HG03196 (cell line): Measurements from ENCODE around the gene CDC42BPA.

Source experiments
- ATAC-seq: cut with Tn5 transposase; IDR thresholded peaks from one replicate; pipeline ENCODE4 v1.9.1; 2021; ENCODE audit not compliant: unreplicated experiment

Gene CDC42BPA

GRCh38 chr1:226951286-226952117, 366.8 kb downstream of the CDC42BPA start:
- no peak for ATAC-seq

DNA sequence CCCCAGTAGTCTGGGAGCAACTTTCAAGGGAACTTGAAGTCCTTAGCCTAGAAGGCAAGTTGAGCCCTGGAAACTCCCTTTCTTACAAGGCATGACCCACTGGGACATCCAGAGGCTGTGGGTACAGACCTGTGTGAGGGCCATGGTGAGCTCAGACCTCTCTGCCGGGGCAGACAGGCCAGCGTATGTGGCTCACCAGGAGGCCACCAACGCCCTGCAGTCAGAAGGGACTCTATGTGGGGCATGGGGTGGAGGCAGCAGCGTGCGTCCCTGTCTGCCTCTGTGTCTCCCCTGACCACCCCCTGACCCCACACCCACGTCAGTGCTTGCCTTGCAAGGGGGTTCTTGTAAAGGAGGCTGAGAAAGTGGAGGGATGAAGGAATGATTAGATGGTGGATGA, 367.4 kb downstream of the CDC42BPA start:
- no peak for ATAC-seq

DNA sequence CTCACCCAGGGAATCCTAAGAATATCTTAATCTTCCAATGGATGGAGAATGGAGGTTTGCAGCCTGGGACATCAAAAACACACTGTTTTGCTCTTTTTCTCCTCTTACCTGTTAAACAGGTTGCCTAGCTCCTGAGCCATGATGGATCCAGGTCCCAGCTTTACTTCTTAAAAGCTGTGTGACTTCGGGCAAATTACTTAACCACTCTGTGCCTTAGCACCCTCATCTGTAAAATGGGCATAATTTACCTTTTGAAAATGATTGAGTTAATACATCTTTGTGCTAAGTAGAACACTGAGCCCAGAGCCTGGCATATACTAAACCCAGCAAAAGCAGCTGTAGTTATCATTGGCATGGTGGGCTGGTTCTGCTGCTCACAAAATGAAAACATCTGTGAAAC, 368.0 kb downstream of the CDC42BPA start:
- no peak for ATAC-seq

DNA sequence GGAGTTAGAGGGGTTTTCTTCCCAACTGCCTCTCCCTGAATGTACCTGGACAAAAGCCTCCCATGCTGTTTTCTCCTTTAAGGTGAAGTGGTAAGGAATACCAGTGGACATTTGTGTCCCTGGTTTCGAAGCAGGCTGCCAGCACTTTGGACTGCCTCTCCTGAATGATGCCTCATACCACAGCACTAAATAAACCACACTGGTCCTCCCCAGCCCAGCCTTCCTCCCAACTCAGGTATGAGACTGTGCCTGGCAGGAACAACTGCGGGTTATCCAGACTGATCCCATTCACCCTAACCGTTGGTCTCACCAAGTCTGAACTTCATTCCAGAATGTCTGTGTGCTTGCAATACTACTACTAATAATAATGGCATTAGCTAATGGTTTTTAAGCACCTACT, 368.9 kb downstream of the CDC42BPA start:
- ATAC-seq, result no peak

- no peak for ATAC-seq
These were observed 369.3 kb downstream of the CDC42BPA start for GRCh38 chr1:226948996-226949395.

DNA sequence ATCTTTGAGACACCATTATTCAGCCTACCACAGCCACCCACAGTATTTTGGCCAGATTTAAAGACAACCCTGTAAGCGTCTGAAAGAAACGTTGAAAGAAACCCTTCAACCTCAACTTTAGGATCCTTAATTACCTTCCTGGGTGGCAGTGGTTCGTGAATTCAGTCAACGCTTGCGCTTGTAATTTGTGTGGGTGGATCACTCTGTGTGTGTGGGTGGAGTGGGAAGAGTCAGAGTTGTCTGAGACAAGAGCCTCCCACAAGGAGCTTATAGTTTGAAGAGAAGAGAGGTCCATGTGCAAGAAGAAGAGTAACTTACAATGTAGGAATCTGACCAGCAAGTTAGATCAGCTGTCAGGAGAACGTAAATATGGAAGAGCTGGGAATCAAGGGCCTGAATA, 369.8 kb downstream of the CDC42BPA start:
- no peak for ATAC-seq

GRCh38 chr1:226948051-226948450, 370.2 kb downstream of the CDC42BPA start:
- no peak for ATAC-seq

- ATAC-seq, result no peak
These were observed 371.5 kb downstream of the CDC42BPA start for GRCh38 chr1:226946841-226947240.

DNA sequence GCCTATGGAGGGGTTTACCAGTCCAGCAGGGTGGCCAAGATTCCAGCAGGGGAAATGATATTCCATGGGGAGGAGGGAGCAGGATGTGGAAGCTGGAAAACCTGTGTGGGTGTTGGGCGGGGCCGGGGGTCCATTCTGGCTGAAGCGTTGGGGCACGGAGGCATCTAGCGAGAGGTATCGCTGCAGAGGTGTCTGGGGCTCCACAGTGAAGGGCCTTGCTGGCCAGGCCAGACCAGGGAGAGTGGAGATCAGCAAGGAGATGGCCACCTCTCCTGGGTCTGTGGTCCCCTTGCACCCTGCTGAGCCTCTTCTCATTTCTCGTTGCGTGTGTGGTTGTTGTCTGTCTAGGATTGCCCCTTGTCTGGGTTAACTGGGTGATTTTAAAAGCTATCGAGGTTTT, 372.0 kb downstream of the CDC42BPA start:
- no peak for ATAC-seq

- ATAC-seq, result no peak
These were observed 372.4 kb downstream of the CDC42BPA start for GRCh38 chr1:226945858-226946245.

- ATAC-seq, result no peak
These were observed 373.0 kb downstream of the CDC42BPA start for GRCh38 chr1:226945106-226945857.

- no peak for ATAC-seq
These were observed 374.4 kb downstream of the CDC42BPA start for GRCh38 chr1:226943927-226944326.

- no peak for ATAC-seq
These were observed 375.1 kb downstream of the CDC42BPA start for GRCh38 chr1:226943156-226943555.

DNA sequence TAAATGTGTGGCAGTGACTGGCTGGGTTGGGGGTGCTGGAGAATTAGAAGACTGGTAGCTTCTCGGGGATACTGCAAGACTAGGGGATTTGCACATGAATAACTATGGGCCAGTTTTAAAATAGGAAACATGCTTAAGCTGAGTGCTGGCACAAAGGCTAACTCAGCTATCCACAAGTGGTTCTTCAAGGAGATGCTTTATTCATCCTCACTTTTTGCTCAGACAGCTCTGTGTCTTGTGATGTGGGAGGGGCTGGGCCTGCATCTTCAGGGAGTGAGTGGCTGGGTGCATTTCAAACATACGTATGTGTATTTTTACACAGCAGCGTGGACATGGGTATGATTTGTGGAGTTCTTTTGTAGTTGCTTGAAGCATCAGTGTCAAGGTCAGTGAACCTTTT, 375.9 kb downstream of the CDC42BPA start:
- no peak for ATAC-seq

DNA sequence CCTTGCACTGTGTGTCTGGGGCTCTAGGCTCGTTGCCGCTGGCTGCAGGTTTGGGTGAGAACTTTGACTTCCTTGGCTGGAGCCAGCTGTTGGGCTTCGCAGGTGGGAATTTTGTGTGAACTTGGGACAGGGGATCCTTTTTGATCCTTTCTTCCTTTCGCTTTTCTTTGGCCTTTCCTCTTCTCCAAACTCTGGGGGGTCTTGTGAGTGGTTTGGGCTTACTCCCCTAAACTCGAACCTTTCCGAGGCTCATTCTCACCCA, 377.6 kb downstream of the CDC42BPA start:
- ATAC-seq, result no peak

- peak; percentile 97 for ATAC-seq
These were observed 378.1 kb downstream of the CDC42BPA start, which contains the start of gene COQ8A for GRCh38 chr1:226940029-226940805. Gene COQ8A, plus strand, starts transcription at chr1:226940294. Its CDS starts 21,092 bp downstream, at chr1:226961386.
